Measurements from ENCODE around the gene PKD1. TPM values are rescaled to one million over a fixed set of nuclear protein-coding genes. Genes with fewer than 3 reads are reported as not detected.

The PKD1 gene
- total RNA-seq, 6 donors from 2014 or later: 75.4 to 567 (median 106) TPM

GRCh38 chr16:2083409-2083808 is 52.3 kb downstream of the PKD1 start:
- Histone ChIP-seq H3K27me3 (no peaks in the 10 kb centered on the region), H3K36me3 (peaks cover 5 to 97% (median 85%) of the 10 kb centered on the region in 4 donors), H3K9me3 (no peaks in the 10 kb centered on the region), H3K27ac (peak overlapping the region in 3 of 4 donors; percentile 26 to 65 (median 46)), H3K4me1 (peaks cover 19 to 31% (median 24%) of the 10 kb centered on the region in 4 donors), H3K4me3 (no peak overlapping the region)
- DNase-seq (peak in 1 of 2 donors; percentile 71), ATAC-seq (ENCODE audit: low FRiP score in 2 of 2) (no peak)
- WGBS, 2 donors: 20 to 95% methylated on average over 1 to 13 of the region's 19 CpGs
- TF ChIP-seq POLR2AphosphoS5 (IDR thresholded peaks at IDR 0.05): no peak
- TF ChIP-seq CTCF (IDR thresholded peaks at IDR 0.05): no peak
- no peak for TF ChIP-seq EP300 (IDR thresholded peaks at IDR 0.05)
- no peak for TF ChIP-seq POLR2A (IDR thresholded peaks at IDR 0.05)

GRCh38 chr16:2082983-2083364 is 52.7 kb downstream of the PKD1 start:
- H3K9me3 ChIP-seq: no peaks in the 10 kb centered on the region
- 48% methylated on average over 16 of the region's 16 CpGs; no CpG with 5 or more reads in 1 of the 2 donors for WGBS, 2 donors
- H3K4me3 ChIP-seq: no peak overlapping the region
- ATAC-seq (ENCODE audit: low FRiP score in 2 of 2) (no peak), DNase-seq (no peak)
- peaks cover under 1 to 96% (median 83%) of the 10 kb centered on the region in 4 donors for H3K36me3 ChIP-seq
- TF ChIP-seq CTCF (IDR thresholded peaks at IDR 0.05) (no peak), EP300 (IDR thresholded peaks at IDR 0.05) (no peak), POLR2A (IDR thresholded peaks at IDR 0.05) (no peak), POLR2AphosphoS5 (IDR thresholded peaks at IDR 0.05) (no peak)
- peaks cover 19 to 31% (median 24%) of the 10 kb centered on the region in 4 donors for H3K4me1 ChIP-seq
- no peaks in the 10 kb centered on the region for H3K27me3 ChIP-seq
- H3K27ac ChIP-seq: peak overlapping the region; percentile 26 to 65 (median 38)

- peak in 1 of 2 donors; percentile 4 for ATAC-seq (ENCODE audit: low FRiP score in 2 of 2)
- 71 to 72% methylated on average over 24 to 26 of the region's 32 CpGs for WGBS, 2 donors
- H3K27ac ChIP-seq: peak overlapping the region in 3 of 4 donors; percentile 30 to 65 (median 49)
- TF ChIP-seq EP300 (IDR thresholded peaks at IDR 0.05) (no peak), POLR2A (IDR thresholded peaks at IDR 0.05) (no peak), CTCF (IDR thresholded peaks at IDR 0.05) (peak in 3 of 6 experiments; percentile 17 to 40 (median 20))
- H3K36me3 ChIP-seq: peaks cover 0 to 96% (median 82%) of the 10 kb centered on the region in 4 donors
- peaks cover 19 to 31% (median 24%) of the 10 kb centered on the region in 4 donors for H3K4me1 ChIP-seq
- peak in 1 of 2 donors; percentile 85 for DNase-seq
- H3K9me3 ChIP-seq: no peaks in the 10 kb centered on the region
- no peak overlapping the region for H3K4me3 ChIP-seq
- no peaks in the 10 kb centered on the region for H3K27me3 ChIP-seq
These were observed 53.3 kb downstream of the PKD1 start for GRCh38 chr16:2082171-2082982.

GRCh38 chr16:2081201-2082084 is 54.3 kb downstream of the PKD1 start:
- Histone ChIP-seq H3K27ac (peak overlapping the region in 3 of 4 donors; percentile 30 to 65 (median 49)), H3K9me3 (no peaks in the 10 kb centered on the region), H3K36me3 (peaks cover 0 to 96% (median 83%) of the 10 kb centered on the region in 4 donors), H3K27me3 (no peaks in the 10 kb centered on the region), H3K4me1 (peaks cover 19 to 31% (median 24%) of the 10 kb centered on the region in 4 donors), H3K4me3 (no peak overlapping the region)
- 84 to 87% methylated on average over 12 to 35 of the region's 35 CpGs for WGBS, 2 donors
- ATAC-seq (ENCODE audit: low FRiP score in 2 of 2) (no peak), DNase-seq (peak in 1 of 2 donors; percentile 80)
- TF ChIP-seq POLR2A (IDR thresholded peaks at IDR 0.05): no peak
- TF ChIP-seq CTCF (IDR thresholded peaks at IDR 0.05): no peak
- TF ChIP-seq EP300 (IDR thresholded peaks at IDR 0.05): no peak
- no peak for TF ChIP-seq POLR2AphosphoS5 (IDR thresholded peaks at IDR 0.05)
